Fibroblast of pulmonary artery (primary cell): ENCODE measurements around the gene HSPG2.
A peak's percentile ranks its signal among the peaks of the same experiment; 100 is the strongest.
"Not testable (repeated sequence)": the region's sequence is repeated elsewhere in the genome, so short reads cannot be mapped to it uniquely, and the experiment has no call there.

Source experiments
- DNase-seq: peaks from one replicate; pipeline ENCODE4 v3.0.0-alpha.2; 2010; ENCODE audit warnings: low read depth
- H3K4me3 ChIP-seq: replicated peaks from 2 replicates; pipeline ENCODE4 v1.5.1; 2011; ENCODE audit warnings: low read depth, mild to moderate bottlenecking, control low read depth, low read length, moderate library complexity
- CTCF ChIP-seq: IDR thresholded peaks from 2 replicates; pipeline ENCODE4 v1.5.1; 2011; ENCODE audit warnings: mild to moderate bottlenecking, control low read depth, low read length, inconsistent platforms; ENCODE audit errors: missing control alignments

HSPG2 gene

GRCh38 chr1:21955058-21955457, 17.9 kb upstream of the HSPG2 start:
- no peak for TF ChIP-seq CTCF
- DNase-seq = no peak
- no peak overlapping the region for H3K4me3 ChIP-seq

GRCh38 chr1:21952786-21953520, 15.8 kb upstream of the HSPG2 start:
- H3K4me3 ChIP-seq = no peak overlapping the region
- DNase-seq = no peak
- no peak for TF ChIP-seq CTCF

GRCh38 chr1:21951226-21951870, 14.2 kb upstream of the HSPG2 start:
- TF ChIP-seq CTCF = no peak
- no peak overlapping the region for H3K4me3 ChIP-seq
- DNase-seq = no peak

- TF ChIP-seq CTCF = no peak
- DNase-seq = no peak
- H3K4me3 ChIP-seq = no peak overlapping the region
Measured at GRCh38 chr1:21950734-21951133, 13.6 kb upstream of the HSPG2 start.

GRCh38 chr1:21946836-21947587, 9.9 kb upstream of the HSPG2 start:
- no peak for DNase-seq
- no peak for TF ChIP-seq CTCF
- H3K4me3 ChIP-seq = no peak overlapping the region

- TF ChIP-seq CTCF = no peak
- H3K4me3 ChIP-seq = no peak overlapping the region
- DNase-seq = no peak
Measured at GRCh38 chr1:21944733-21945073, 7.6 kb upstream of the HSPG2 start.

- H3K4me3 ChIP-seq = not testable (repeated sequence)
- DNase-seq = peak; percentile 78
Measured at GRCh38 chr1:21942959-21943640, 6.0 kb upstream of the HSPG2 start.
